ENCODE results near the gene RPLP2.

RPLP2 gene

GRCh38 chr11:788953-789940 is 20.5 kb upstream of the RPLP2 start:
- TF ChIP-seq CTCF (IDR thresholded peaks at IDR 0.05; ENCODE audit: borderline replicate concordance, insufficient read depth, low read depth, low read length) = no peak
- H3K4me3 ChIP-seq (ENCODE audit: low read depth, low read length) = peak overlapping the region; percentile 49

GRCh38 chr11:789943-790342 is 19.8 kb upstream of the RPLP2 start, which contains the start of gene CEND1:
TSS of gene CEND1 (minus strand) at chr11:790090. CDS start at chr11:788576, 1,514 bp downstream.
- H3K4me3 ChIP-seq (ENCODE audit: low read depth, low read length) = peak within 1 kb of the TSS; percentile 49
- TF ChIP-seq CTCF (IDR thresholded peaks at IDR 0.05; ENCODE audit: borderline replicate concordance, insufficient read depth, low read depth, low read length) = no peak

- no peak overlapping the region for H3K4me3 ChIP-seq (ENCODE audit: low read depth, low read length)
These were observed 18.8 kb upstream of the RPLP2 start for GRCh38 chr11:790721-791564.

GRCh38 chr11:791658-792534 is 17.9 kb upstream of the RPLP2 start:
- TF ChIP-seq CTCF (IDR thresholded peaks at IDR 0.05; ENCODE audit: borderline replicate concordance, insufficient read depth, low read depth, low read length) = no peak
- no peak overlapping the region for H3K4me3 ChIP-seq (ENCODE audit: low read depth, low read length)

More at GRCh38 chr11:790721-791564, 18.8 kb upstream of the RPLP2 start:
- no peak for TF ChIP-seq CTCF (IDR thresholded peaks at IDR 0.05; ENCODE audit: borderline replicate concordance, insufficient read depth, low read depth, low read length)

- no peak overlapping the region for H3K4me3 ChIP-seq (ENCODE audit: low read depth, low read length)
- TF ChIP-seq CTCF (IDR thresholded peaks at IDR 0.05; ENCODE audit: borderline replicate concordance, insufficient read depth, low read depth, low read length) = no peak
These were observed 17.3 kb upstream of the RPLP2 start for GRCh38 chr11:792535-792821.

GRCh38 chr11:792873-793272 is 16.9 kb upstream of the RPLP2 start:
- no peak overlapping the region for H3K4me3 ChIP-seq (ENCODE audit: low read depth, low read length)
- no peak for TF ChIP-seq CTCF (IDR thresholded peaks at IDR 0.05; ENCODE audit: borderline replicate concordance, insufficient read depth, low read depth, low read length)
